GM19467 (cell line): ENCODE data around the gene CAMKV.
"Not testable (repeated sequence)": the region's sequence is repeated elsewhere in the genome, so short reads cannot be mapped to it uniquely, and the experiment has no call there.

Experiments used
- ATAC-seq: cut with Tn5 transposase; IDR thresholded peaks from one replicate; pipeline ENCODE4 v1.9.1; 2021; ENCODE audit warnings: mild to moderate bottlenecking, moderate library complexity; ENCODE audit not compliant: unreplicated experiment

The CAMKV gene

GRCh38 chr3:49869525-49870126 lies at the start of gene CAMKV:
Gene CAMKV, minus strand, starts transcription at chr3:49869906. Its CDS starts 7,518 bp downstream, at chr3:49862388.
- no peak for ATAC-seq

GRCh38 chr3:49917806-49918590 lies 48.3 kb upstream of the CAMKV start:
- not testable (repeated sequence) for ATAC-seq

GRCh38 chr3:49916686-49917085 lies 47.0 kb upstream of the CAMKV start:
- ATAC-seq = no peak

GRCh38 chr3:49914906-49915305 lies 45.2 kb upstream of the CAMKV start:
- ATAC-seq = no peak

- no peak for ATAC-seq
Observed at GRCh38 chr3:49912881-49913281, 43.2 kb upstream of the CAMKV start.

- ATAC-seq = no peak
Observed at GRCh38 chr3:49911611-49912010, 41.9 kb upstream of the CAMKV start.

- ATAC-seq = no peak
Observed at GRCh38 chr3:49911124-49911420, 41.4 kb upstream of the CAMKV start.

GRCh38 chr3:49910409-49911123 lies 40.9 kb upstream of the CAMKV start:
- no peak for ATAC-seq

GRCh38 chr3:49908373-49909199 lies 38.9 kb upstream of the CAMKV start:
- ATAC-seq = no peak

- no peak for ATAC-seq
Observed at GRCh38 chr3:49906073-49906743, 36.5 kb upstream of the CAMKV start.

GRCh38 chr3:49904448-49904847 lies 34.7 kb upstream of the CAMKV start:
- ATAC-seq = not testable (repeated sequence)

- ATAC-seq = no peak
Observed at GRCh38 chr3:49903451-49904424, 34.0 kb upstream of the CAMKV start, which contains the start of gene MST1R. Gene MST1R, minus strand, starts transcription at chr3:49903873. Its CDS starts 264 bp downstream, at chr3:49903609.

- no peak for ATAC-seq
Observed at GRCh38 chr3:49902511-49903345, 33.0 kb upstream of the CAMKV start.

GRCh38 chr3:49901366-49902339 lies 31.9 kb upstream of the CAMKV start:
- no peak for ATAC-seq

- no peak for ATAC-seq
Observed at GRCh38 chr3:49900491-49901153, 30.9 kb upstream of the CAMKV start.

- no peak for ATAC-seq
Observed at GRCh38 chr3:49899815-49900214, 30.1 kb upstream of the CAMKV start.

- no peak for ATAC-seq
Observed at GRCh38 chr3:49898991-49899390, 29.3 kb upstream of the CAMKV start.
